DMS153 treated with DMSO at 0.1 percent for 48 hours (cell line): ENCODE data around the gene TAF11L10.
"Not testable (repeated sequence)": the region's sequence is repeated elsewhere in the genome, so short reads cannot be mapped to it uniquely, and the experiment has no call there.

Experiments used
- DNase-seq: peaks from one replicate; lab custom pipeline; 2025; ENCODE audit not compliant: unreplicated experiment; lab: John Stamatoyannopoulos, UW

TAF11L10 gene

GRCh38 chr5:17597728-17598127 is at the start of gene TAF11L10:
TSS of gene TAF11L10 (minus strand) at chr5:17597828.
- not testable (repeated sequence) for DNase-seq

GRCh38 chr5:17634160-17634559 is 36.5 kb upstream of the TAF11L10 start, which contains the start of gene TAF11L14:
TSS of gene TAF11L14 (plus strand) at chr5:17634460.
- no peak for DNase-seq

GRCh38 chr5:17631788-17632187 is 34.2 kb upstream of the TAF11L10 start, which contains the start of gene TAF11L13:
TSS of gene TAF11L13 (plus strand) at chr5:17632088.
- not testable (repeated sequence) for DNase-seq

GRCh38 chr5:17625686-17626085 is 28.1 kb upstream of the TAF11L10 start:
- DNase-seq: no peak

- DNase-seq: no peak
Measured at GRCh38 chr5:17620627-17621026, 23.0 kb upstream of the TAF11L10 start.

- no peak for DNase-seq
Measured at GRCh38 chr5:17619354-17619753, 21.7 kb upstream of the TAF11L10 start.

- no peak for DNase-seq
Measured at GRCh38 chr5:17614872-17615605, 17.4 kb upstream of the TAF11L10 start.

GRCh38 chr5:17610092-17610491 is 12.5 kb upstream of the TAF11L10 start, which contains the start of gene TAF11L12:
TSS of gene TAF11L12 (plus strand) at chr5:17610392.
- DNase-seq: not testable (repeated sequence)

GRCh38 chr5:17607461-17607860 is 9.8 kb upstream of the TAF11L10 start:
- DNase-seq: not testable (repeated sequence)

- DNase-seq: no peak
Measured at GRCh38 chr5:17604951-17605350, 7.3 kb upstream of the TAF11L10 start.

GRCh38 chr5:17603880-17604279 is 6.3 kb upstream of the TAF11L10 start, which contains the start of gene TAF11L11:
TSS of gene TAF11L11 (plus strand) at chr5:17604183.
- DNase-seq: not testable (repeated sequence)

GRCh38 chr5:17594255-17594654 is 3.4 kb downstream of the TAF11L10 start, which contains the start of gene TAF11L9:
TSS of gene TAF11L9 (minus strand) at chr5:17594394.
- DNase-seq: not testable (repeated sequence)

- DNase-seq: not testable (repeated sequence)
Measured at GRCh38 chr5:17590860-17591259, 6.8 kb downstream of the TAF11L10 start, which contains the start of gene TAF11L8. TSS of gene TAF11L8 (minus strand) at chr5:17590960.

GRCh38 chr5:17585658-17586057 is 12.0 kb downstream of the TAF11L10 start, which contains the start of gene TAF11L7:
TSS of gene TAF11L7 (minus strand) at chr5:17585758.
- not testable (repeated sequence) for DNase-seq
